ENCODE results near the gene PRPS1.
A peak's percentile ranks its signal among the peaks of the same experiment; 100 is the strongest.
"Not testable (repeated sequence)": the region's sequence is repeated elsewhere in the genome, so short reads cannot be mapped to it uniquely, and the experiment has no call there.

PRPS1 gene

DNA sequence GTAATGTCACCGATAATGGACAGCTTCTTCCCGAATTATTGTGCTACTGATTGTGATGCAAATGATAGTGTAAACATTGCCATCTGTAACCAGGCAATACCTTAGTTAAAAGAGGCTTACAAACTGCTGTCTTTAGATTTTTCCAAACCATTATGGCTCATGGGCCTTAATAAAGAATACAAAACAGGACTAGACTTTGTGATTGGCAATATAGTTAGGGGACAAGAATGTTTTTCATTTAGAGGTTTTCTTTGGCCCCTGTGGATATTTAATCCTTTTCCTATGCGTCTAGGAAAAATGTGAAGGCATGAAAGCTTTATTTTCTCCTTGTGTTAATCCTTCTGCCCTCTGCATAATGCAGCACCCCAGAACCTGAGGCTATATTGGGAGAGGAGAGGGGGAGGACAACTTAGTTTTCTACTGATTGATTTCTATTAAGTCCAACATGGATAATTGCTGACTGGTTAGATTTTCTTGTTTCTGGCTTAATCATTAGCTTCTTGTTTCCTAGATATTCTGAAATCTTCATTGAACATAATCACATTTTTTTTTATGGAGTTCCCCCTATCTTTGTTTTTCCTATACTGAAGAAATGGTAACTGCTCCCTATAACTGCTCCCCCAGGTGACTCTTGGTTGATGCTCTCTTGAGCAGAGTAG, 1.9 kb downstream of the PRPS1 start:
- DNase-seq (ENCODE audit: low read depth) = no peak

DNA sequence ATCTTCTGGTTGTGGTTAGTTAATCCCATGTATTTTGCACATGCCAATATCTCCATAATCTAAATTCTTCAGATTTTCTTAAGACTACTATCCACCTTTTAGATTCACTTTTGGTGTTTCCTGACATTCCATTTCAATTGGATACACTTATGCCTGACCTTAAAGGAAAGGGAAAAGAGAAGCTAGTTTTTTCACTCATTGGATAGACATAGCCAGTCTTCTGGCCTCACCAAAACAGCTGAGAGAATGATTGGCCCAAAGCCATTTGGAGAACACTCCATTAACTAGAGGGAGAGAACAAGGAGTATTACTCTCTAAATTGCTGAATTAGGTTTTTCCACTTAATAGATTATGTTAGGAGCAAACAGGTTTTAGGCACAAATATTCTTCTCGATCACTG, 4.0 kb downstream of the PRPS1 start:
- DNase-seq (ENCODE audit: low read depth) = no peak

DNA sequence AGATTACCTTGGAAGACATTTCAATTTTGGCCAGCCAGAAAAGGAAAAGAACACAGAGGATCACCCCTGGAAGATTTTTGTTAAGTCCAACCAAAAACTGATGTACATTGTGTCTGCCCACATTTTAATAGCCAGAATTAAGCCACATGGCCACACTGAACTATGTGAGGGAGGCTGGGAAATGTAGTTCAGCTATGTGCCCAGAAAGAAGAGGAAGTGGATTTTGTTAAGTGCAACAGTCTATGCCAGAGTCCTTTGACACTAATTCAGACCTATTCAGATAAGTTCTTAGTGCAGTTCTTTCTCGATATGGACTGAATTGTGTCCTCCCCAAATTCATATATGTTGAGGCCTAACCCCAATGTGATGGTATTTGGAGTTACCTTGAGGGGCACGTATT, 18.4 kb downstream of the PRPS1 start:
- DNase-seq (ENCODE audit: low read depth) = no peak

DNA sequence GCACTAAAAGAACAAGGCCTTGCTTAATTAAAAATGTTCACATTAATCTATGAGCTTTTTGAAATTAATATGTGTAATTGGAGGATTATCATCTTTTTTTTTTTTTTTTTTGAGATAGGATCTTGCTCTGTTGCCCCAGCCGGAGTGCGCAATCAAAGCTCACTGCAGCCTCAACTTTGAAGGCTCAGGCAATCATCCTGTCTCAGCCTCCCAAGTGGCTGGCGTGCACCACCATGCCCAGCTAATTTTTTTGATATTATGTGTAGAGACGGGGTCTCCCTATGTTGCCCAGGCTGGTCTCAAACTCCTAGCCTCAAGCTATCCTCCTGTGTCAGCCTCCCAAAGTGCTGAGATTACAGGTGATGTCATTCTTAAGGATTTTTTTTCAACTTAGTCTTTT, 20.0 kb downstream of the PRPS1 start:
- no peak for DNase-seq (ENCODE audit: low read depth)

DNA sequence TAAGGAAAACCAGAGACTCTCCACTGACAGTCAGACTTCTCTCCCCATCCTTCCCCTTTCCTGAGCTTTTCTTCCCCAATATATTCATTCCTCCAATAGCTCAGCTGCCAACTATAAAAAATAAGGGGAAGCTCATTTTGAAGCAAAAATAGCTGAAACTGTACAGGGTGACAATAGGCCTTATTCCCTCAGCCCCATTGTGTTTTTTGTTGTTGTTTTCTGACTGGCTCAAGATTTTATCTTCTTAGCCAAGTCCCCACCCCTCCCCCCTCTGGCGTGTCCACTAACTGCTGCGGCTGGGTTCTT, 26.2 kb downstream of the PRPS1 start:
- DNase-seq (ENCODE audit: low read depth) = no peak

DNA sequence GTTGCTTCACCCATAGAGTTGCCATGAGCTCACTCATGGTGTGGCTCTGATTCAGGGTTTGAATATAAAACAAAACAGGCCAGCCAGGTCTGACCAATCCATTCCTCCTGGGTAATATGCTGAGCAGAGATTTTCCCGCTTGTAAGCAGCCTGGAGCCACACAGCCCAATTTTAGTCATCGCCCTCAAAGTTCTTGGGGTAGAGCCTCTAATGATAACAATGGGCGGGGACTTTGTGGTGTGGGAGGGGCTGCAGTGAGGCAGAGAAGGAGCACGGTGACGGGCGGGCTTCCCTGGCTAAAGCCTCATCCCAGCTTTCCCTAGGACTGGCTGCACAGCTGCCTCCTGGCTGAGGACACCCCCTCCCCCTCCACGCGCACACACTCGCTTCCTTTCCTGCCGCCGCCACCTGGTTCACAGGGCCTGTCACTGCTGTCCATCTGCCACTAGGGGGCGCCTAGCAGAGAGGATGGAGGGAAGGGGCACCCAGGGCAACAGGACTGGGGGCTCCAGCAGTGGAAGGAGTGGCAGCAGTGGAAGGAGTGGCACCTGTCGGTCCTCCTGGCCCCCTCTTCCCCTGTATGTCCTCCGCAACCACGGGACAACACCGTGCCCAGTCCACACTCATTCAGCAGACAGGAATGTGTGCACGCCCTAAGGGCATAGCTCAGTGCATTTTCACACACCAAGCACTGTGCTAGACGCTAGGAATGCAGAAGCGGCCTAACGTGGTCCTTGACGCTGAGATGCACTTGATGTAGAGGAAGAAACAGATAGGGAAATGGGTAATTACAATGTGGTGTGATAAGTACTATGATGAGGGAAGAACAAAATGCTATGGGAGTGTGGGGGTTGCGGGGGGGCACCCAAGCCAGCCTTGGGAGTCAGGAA, 26.8 kb downstream of the PRPS1 start:
- peak; percentile 76 for DNase-seq (ENCODE audit: low read depth)

DNA sequence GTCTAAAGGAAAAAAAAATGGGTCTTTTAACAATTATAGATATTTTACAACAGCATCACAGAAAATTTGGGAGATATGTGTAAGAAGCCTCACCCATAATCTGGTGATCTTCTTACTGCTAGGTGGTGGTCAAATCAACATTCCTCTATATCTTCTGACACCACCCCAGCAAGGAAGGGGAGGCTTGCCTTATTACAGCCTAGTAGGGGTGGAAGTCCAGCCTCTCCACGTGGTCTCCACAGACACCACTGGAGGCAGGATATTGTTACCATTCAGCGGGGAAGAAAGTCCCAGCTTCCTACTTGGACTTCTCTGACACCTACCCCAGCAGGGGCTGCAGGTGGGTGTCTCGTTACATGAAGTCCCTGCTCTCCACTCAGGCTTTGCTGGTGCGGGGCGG, 28.7 kb downstream of the PRPS1 start:
- no peak for DNase-seq (ENCODE audit: low read depth)

DNA sequence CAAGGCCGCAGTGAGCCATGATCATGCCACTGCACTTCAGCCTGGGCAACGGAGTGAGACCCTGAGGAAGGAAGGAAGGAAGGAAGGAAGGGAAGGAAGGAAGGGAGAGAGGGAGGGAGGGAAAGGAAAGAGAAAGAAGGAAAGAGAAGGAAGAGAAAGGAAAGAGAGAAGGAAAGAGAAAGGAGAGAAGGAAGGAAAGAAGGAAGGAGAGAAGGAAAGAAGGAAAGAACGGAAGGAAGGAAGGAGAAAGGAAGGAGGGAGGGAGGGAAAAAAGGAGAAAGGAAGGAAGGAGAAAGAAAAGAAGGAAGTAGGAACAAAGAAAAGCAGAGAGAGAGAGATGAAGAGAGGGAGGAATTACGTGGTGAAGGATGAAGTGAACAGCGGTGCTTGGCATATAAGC, 30.4 kb downstream of the PRPS1 start:
- no peak for DNase-seq (ENCODE audit: low read depth)

DNA sequence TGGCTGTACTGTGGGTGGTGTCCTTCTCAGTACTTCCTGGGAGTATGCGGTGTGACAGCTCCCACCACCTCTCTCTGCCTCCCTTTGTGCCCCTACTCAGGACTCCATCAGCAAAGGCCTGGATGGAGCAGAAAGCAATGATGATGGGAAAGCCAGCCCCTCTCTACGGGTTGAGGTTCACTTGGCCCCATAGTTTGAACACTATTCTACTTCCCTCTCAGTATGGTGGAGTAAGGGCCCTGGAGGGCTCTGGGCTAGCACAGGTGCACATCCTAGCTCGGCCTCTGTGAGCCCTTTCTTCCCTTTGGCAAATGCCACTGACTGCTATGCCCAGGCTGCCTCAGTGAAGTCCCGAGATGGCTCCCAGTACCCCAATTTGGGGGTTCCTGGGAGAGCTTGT, 31.0 kb downstream of the PRPS1 start:
- no peak for DNase-seq (ENCODE audit: low read depth)

DNA sequence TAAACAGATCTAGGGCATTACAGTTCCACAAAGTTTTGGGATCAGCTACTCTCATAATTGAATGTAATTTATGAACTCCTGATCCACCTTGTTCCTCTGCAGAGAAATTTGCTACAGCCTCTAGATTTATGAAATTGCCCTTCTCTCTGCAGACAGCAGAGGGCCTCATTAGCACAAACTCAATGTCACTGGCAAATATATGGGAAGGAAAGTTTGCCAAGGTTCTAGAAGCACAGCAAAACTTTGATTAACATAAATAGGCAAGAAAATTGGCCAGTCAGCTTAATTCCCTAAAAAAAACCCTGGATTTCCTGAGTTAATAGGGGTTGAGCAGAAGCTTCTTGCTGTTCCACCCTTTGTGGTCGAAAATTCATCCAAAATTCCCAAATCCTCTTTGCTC, 31.5 kb downstream of the PRPS1 start:
- no peak for DNase-seq (ENCODE audit: low read depth)

DNA sequence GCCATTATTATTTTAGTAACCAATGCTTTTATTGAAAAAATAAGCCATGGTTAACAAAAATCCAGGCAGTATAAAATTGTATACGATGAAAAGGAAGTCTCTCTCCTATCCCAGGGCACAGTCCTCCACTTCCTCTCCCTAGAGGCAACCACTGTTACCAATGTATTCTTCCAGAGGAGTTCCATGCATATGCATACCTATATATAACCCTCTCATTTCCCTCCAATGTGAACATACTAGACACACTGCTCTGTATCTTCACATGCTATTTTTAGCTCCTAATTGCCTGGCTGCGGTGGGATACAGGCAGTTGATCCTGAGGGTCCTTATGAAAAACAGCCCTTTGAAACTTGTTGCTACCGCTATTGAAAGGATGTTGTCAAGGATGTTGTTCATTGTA, 33.8 kb downstream of the PRPS1 start:
- DNase-seq (ENCODE audit: low read depth) = no peak

DNA sequence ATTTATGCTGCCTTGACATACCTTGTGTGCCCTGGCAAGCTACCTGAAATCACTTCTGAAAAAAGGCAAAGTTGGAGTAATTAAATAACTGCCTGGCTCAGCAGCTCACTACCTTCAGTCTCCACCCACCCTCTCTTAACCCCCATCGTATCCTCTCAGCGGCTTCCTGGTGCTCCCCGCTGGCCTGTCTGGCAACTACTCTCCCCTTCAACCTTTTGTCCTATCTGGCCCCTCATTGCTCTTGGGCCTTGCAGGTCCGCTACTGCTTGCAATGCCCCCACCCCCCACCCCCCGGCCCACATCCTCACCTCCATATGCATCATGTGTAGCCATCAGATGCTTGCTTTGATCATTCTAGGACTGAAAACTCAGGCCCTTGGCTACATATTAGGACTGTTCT, 34.5 kb downstream of the PRPS1 start:
- DNase-seq (ENCODE audit: low read depth) = no peak

DNA sequence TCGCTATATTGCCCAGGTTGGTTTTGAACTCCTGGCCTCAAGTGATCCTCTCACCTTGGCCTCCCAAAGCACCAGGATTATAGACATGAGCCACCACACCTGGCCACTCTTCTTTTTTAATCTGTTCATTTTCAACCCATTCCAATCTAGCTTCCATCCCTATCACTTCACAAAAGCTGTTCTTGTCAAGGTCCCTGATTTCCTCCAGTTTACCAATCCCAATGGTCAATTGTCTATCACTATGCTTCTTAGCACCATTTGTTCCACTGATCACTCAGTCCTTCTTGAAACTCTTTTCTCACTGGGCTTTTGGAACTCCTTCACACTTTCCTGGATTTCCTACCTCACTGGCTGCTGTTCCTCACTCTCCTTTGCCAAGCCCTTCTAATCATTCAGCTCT, 38.6 kb downstream of the PRPS1 start:
- no peak for DNase-seq (ENCODE audit: low read depth)

DNA sequence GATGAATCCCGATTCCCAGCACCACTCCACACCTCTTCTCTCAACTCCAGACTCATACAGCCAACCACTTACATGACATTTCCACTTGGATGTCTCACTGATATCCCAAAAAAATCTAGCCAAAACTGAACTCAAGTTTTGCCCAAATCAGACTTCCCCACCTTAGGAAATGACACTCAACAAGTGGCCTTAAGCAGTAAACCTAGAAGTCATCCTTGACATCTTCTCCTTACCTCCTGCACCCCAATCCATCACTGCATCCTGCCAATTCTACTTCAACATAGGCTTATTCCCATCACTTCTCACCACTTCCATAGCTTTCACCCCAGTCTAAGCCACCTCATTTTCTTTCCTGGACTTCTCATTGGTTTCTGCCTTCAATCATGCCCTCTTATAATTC, 39.1 kb downstream of the PRPS1 start:
- no peak for DNase-seq (ENCODE audit: low read depth)

DNA sequence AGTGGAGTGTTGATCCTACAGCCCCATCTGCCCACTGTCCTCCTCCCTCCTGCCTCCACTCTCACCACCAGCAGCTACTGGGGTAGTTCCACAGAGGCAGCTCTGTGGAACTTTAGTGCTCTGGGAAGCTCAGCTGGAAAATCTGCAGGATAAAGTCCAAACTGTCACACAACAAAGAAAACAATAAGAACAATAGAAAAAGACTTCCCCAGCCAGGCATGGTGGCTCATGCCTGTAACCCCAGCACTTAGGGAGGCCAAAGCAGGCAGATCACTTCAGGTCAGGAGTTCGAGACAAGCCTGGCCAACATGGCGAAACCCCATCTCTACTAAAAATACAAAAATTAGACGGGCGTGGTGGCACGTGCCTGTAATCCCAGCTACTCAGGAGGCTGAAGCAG, 40.4 kb downstream of the PRPS1 start:
- not testable (repeated sequence) for DNase-seq (ENCODE audit: low read depth)

DNA sequence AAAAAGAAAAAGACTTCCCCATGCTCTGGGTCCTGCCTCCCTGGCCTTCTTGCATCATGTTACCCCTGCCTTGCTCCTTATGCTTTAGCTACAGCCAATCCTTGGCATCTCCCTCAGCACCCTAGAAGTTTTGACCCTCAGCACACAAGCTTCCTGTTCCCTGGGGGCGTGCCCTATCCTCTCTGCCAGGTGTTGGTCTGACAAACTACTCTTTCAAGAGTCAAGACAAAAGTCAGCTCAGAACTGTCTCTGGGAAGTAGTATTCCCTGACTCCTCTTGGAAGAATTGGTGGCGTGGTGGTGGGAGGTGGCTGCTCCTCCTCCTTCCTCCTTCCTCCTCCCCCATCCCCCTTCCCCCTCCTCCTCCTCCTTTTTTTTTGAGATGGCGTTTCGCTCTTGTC, 41.0 kb downstream of the PRPS1 start:
- DNase-seq (ENCODE audit: low read depth) = no peak

DNA sequence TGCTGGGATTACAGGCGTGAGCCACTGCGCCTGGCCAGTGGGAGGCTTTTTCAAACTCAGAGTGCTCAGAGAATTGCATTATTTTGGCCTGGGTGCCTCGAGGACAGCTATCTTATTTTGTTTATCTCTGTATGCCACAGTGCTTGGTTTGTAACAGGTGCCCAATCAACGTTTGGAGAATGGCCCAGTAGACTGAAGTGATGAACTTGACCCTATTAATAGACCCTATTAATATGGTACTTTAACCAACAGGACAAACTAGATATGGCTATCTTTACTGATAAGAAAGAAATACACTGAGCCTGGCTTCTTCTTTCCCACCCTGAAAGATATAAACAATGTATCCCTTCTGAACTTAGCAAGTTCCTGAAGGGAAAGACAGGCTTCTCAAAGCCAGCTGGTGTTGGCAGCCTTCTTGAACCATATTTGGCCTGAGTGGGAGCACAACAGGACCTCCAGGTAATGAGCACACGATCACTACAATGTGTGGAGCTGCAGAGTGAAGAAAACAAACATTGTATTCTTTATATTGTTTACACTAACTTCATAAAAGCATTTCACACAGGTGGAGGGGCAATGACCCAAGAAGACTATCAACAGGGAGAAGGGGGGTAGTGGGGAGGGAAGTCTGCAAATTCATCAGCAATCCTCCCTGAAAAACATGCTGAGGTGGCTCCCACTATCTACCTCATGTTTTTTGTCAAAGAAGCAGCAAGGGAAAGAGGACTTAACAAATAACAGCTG, 41.7 kb downstream of the PRPS1 start:
- DNase-seq (ENCODE audit: low read depth) = no peak

DNA sequence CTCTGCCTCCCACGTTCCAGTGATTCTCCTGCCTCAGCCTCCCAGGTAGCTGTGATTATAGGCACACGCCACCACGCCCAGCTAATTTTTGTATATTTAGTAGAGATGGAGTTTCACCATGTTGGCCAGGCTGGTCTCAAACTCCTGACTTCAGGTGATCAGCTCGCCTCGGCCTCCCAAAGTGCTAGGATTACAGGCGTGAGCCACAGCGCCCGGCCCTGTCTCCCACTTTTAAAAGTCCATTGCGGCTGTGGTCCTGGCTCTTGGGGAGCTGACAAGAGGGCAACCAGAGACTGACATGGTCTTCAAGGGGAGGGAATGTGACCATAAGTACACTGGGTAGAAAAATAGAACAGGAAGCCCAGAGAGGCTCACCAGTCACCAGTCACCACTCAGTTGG, 42.9 kb downstream of the PRPS1 start:
- DNase-seq (ENCODE audit: low read depth) = not testable (repeated sequence)

DNA sequence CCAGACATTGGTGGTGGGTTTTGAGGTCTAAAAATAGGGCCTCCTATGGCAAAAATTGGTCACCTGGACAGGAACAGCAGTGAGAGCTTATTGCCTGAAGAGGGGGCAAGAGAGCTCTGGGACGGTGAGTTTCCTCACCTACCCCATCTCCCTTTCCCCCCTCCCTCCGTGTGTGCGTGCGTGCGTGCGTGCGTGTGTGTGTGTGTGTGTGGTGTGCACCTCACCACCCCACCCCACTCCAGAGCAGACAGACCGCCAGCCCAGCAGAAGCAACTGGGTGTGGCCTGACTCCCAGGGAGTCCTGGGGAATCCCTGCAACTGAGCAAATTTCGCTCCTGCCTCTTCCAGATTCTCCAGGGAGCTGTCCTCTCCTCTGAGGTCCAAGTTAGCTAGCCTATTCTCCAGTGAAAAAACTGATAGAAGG, 44.7 kb downstream of the PRPS1 start:
- no peak for DNase-seq (ENCODE audit: low read depth)

DNA sequence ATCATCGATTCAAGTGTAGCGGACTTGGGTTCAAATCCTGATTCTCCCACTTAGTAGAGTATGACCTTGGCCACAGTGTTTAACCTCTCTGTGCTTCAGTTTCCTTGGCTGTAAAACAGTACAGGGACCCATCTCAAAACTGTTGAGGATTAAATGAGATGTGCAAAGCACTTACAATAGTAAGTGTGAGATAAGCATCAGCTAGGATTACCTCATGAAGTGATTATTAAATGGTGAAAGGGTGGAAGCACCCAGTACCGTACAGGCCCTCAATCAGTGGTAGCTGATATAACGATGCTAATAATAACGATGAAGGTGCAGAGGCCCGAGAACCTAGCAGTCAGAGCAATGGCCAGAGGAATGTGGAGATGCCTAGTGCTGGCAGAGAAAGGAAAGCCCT, 45.1 kb downstream of the PRPS1 start:
- no peak for DNase-seq (ENCODE audit: low read depth)

DNA sequence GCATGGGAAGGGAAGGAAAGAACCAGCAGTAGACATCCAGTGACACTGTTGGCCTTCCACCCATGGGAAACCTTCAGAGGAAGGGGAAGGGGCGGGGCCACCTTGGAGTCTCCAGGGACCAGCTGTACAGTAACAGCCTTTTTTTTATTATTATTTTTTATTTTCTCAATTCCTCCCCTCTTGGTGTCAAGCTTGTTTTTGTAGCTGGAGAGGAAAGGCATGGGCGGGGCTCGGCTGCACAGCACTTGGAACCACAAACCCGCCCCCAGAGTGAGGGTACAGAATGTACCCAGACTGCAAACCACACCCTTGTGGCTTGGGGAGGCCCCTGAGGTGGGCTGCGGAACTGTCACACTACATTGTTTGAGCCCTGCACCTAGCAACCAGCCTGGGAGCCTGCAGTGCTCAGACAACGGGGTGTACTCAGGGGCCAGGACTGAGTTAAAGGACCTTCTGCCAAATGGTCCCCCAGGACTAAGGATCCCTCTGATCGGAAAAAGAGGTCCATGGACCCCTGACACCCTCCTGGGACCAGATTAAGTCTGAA, 45.7 kb downstream of the PRPS1 start:
- DNase-seq (ENCODE audit: low read depth) = no peak

DNA sequence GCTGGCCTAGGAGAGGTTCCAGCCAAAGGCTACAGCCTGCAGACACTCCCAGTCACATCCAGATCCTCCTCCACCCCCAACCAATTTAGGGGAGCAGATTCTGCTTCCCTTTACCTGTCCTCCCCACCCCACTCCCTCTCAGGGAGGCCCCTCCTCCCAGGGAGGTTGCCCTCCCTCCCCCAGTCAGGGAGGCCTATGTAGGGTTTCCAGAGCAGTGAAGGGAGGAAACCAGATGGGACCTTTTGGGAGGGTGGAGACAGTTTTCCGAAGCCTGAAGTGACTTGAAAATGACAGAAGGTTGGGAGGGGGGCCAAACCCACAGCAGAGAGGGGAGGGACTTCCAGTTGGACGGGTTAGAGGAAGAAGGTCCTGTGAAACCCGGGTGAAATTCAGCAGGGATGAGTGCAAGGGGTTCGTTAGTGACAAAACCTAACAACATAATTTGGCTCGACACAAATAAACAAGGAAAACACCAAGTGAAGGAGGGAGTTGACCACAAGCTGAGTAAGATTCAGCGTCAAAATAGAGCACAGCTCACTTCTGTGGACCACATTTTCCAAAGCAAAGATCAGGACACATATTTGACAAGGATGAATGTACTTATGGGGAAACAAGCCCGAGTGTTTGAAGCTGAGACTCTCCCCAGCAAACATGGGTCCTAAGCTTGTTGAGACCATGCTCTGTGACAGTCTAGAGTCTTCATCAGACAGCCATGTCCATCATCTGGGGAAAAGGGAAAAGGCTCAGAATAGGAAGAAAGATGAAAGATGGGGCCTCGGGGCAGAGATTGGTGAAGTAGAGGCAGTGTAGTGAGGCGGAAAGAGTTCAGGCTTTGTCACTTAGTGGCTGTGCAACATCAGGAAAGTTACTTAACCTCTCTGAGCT, 46.4 kb downstream of the PRPS1 start:
- no peak for DNase-seq (ENCODE audit: low read depth)

Data from non-pigmented ciliary epithelial cell (primary cell).